Stimulated activated CD4-positive, alpha-beta T cell treated with anti-CD3 and anti-CD28 coated beads, Interleukin-12 subunit alpha, Interleukin-12 subunit beta, amount 100 ng/mL, for 4 hours (primary cell): ENCODE results near the gene PDE10A.

ENCODE experiments used
- DNase-seq: peaks from one replicate; pipeline ENCODE4 v3.0.0-alpha.2; 2020

The PDE10A gene

DNA sequence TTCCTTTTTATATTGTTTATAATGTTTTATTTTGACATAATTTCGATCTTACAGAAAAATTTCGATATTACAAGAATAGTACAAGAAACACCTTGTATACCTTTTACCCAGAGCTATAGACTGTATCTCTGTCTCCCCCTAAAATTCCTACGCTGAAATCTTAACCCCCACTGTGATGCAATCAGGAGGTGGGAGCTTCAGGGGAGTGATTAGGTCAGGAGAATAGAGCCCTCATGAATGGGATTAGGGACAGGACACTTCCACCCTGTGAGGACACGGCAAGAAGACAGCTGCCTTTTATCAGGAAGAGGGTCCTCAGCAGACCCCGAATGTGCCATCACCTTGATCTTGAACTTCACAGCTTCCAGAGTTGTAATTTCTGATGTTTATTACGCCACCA lies 204.9 kb downstream of the PDE10A start:
- no peak for DNase-seq

DNA sequence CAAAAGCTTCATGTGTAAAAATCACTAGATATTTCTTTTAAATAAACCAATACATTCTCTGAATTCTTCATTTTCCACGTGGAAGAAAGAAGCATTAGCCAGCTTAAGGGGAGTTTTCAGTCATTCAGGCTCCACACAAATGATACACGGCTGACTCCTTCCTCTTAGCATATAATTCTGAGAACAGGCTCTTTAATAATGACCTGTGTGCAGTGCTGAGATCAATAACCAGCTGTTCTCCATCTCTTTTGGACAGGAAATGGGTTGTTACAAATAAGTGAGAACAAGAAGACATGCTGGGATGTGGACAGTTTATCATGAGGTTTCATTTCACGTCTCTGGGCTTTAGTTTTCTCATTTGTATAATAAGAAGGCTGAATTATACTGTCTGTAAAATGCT lies 206.8 kb downstream of the PDE10A start:
- no peak for DNase-seq

DNA sequence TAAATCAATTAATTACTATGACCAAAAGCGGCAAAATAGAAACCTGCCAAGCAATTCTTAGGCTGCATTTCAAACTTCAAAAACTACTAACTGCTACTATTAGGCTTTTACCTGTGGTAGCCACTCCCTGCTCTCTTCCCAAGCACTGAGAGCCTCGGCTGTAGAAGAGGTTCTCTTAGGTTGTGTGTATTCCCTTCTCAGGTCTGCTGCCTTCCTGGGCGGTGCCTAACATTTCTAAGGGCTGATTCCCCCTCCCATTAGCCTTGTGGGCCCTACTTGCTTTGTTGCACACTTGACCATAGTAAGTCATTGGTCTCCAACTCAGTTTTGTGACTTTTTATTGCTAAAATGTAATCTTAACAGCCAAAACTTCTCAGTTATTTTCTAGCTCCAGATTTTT lies 207.6 kb downstream of the PDE10A start:
- DNase-seq: no peak

DNA sequence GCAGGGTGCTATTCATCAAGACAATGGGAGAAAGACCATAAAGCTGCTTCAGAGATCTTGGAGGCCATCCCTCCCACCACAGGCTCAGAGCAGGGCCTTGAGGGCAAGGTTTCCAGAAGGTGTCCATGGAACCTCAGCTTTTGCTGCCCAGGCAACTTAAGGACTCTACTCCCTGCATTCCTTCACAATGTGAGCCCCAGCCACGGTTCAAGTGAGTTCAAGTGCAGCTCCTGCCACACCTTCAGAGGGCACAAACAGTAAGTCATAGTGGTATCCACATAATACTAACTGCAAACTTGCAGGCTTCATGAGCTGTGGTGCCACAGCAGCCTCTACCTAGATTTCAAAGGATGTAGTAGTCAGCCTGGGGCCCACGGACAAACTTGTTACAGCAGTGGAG lies 209.6 kb downstream of the PDE10A start:
- no peak for DNase-seq

DNA sequence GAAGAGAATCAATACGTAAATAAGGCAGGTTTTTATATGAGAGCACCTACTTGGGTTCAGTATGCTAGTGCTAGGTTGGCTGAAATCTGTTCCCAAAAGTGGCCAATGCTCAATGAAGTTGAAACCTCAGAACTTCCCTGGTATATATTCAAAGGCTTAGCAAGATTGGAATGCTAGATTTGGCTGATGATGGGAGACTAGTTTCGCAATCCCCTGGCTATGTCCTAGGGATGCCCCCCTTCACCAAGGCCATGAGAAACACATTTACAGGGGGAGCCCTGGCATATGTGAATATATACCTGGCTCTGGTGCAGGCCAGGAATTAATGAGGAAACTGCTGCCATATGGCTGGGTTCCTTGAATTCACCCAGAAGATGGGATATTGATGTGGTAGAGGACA lies 211.2 kb downstream of the PDE10A start:
- no peak for DNase-seq

DNA sequence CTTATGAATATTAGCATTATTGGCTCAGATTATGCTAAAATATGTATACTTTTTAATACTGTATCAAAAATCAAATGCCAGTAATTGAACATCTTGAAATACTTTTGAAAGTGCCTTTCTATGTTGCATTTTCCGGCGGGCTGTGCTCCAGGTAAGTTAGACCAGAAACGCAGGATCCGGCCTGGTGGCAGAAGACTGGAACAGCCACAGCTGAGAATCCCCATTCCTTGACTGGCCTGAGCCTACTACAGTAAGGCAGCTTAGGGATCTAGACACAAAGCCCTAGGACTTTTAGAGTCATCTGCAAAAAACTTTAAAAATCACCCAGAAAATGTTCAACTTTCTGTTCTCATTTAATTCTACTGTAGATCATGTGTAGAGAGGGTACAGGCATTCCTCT lies 214.8 kb downstream of the PDE10A start:
- DNase-seq: no peak

DNA sequence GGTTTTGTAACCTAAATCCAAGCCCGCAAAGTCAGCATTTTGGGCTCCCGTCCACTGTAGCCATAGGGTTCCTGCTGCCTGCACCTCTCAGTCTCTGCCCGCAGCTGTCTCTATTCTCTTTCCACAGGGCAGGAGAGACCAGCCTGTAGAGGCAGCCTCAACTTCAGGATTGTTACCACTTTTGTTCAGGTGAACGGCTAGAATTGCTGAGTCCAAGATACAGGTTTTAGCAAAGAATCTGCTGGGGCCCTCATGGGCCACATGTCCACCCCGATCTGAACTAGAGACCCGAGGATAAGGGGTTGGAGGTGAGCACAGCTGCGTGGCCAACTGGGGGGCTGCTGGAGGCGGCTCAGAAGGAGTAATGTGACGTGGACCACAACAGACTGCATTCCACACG lies 215.9 kb downstream of the PDE10A start:
- no peak for DNase-seq

DNA sequence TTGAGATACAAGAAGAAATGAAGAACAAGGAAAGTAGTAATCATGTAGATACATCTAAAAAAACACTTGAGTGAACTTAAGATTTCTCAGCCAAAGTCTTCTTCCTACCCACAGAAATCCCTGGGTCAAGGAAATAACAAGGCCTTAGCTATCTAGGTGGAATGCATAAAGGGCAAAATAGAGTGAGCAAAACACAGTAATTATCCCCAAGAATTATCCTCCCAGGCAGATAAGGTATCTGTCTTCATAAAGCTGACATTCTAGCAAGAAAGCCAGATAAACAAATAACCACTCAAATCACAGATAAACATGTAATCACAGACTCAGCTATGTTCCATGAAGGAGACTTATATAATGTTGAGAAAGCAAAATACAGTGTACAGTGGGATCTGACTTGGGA lies 216.7 kb downstream of the PDE10A start:
- no peak for DNase-seq

DNA sequence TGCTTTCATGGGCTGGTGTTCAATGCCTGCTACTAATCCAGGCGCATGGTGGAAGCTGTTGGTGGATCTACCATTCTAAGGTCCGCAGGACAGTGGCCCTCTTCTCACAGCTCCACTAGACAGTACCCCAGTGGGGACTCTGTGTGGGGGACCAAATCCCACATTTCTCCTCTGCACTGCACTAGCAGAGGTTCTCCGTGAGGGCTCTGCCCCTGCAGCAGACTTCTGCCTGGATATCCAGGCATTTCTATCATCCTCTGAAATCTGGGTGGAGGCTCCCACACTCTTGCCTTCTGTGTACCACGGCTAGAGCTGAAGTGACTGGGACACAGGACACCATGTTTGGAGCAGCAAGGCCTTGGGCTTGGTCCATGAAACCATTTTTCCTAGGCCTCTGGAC lies 219.6 kb downstream of the PDE10A start:
- DNase-seq: no peak

DNA sequence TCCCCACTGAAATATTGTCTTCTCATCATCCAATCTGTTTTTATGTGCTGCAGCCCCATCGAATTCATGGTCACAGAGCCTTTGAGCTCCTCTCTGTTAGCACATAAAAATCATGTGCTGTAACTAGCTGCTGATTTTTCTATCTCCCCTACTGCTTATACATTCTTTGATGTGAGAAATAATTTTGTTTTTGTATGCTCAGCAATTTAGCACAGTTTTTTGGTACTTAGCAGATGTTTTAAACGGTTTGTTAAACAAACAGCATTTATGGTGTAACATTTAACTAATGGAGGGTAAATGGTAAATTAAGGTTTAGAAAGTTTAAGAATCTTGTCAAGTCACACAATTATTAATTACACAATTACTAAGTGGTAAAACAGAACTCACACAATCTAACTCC lies 221.9 kb downstream of the PDE10A start:
- DNase-seq: no peak

DNA sequence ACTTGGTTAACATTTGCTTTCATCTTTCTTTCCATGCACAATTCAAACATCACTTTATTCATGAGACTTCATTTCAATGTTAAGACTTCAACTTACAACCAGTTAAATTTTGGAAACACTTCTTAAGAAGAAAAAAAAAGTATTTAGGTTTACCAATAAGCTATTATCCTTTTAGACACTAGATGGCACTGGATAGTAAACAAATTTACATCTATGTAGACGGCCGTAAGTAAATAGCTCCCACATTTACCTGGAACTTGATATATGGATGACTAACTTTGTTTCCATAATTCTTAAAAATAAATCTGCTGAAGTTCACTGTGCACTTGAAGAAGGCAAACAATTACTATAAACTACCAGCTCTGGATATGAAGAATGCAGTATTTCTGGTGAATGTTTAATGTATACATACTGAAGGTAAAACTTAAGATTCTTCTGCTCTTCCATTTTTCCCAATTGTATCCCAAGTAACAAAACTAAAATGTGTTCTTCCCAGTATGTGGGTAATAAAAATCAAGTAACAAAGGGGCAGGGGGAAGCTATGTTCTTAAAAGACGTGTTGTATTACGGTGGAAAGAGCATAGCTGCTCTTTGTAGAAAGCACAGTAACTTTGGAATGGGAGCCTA lies 223.0 kb downstream of the PDE10A start:
- no peak for DNase-seq

DNA sequence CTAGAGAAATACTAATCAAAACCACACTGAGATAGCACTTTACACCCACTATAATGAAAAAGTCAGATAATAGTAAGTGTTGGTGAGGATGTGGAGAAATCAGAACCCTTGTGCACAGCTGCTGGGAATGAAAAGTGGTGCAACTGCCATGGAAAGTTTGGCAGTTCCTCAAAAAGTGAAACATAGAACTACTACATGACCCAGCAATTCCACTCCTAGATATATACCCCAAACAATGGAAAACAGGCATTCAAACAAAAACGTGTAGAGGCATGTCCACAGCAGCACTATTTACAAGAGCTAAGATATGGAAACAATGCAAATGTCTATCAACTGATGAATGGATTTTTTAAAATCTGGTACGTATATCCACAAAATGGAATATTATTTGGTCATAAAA lies 236.1 kb downstream of the PDE10A start:
- no peak for DNase-seq

DNA sequence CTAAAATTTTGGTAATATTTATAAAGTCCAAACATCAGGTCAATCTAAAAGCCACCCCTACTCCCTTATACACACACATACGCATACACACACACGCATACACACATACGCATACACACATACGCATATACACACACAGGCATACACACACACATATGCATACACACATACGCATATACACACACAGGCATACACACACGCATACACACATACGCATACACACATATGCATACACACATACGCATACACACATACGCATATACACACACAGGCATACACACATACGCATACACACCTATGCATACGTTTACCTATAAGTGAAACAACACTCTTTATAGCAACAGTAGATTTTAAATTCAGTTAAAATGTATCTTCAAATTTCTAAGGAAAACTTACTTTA lies 240.8 kb downstream of the PDE10A start:
- DNase-seq: no peak

DNA sequence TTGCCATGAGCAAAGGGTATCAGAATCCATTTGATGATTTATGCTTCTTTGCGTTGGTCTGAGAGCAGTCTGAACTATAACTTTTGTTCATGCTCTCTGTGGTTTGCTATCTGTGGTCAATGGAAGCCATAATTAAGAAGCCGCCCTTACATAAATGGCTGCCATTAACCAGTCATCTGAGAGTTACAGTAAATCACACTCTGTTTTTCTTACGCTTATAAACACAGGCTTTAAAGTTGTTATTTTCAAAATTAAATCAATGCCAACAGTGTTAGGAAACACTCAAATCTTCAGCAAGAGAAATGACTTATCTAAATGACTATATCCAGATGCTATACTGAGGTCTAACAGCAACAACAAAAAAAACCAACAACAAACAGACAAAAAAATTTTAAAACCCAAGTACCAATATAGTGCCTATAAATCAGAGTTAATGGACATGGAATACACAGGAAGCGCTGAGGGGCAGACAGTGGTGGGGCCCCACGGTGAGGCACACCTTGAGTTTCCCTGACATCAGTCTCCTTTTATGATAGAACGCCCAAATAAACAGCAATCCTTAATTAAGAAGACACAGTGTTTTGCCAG lies 245.7 kb downstream of the PDE10A start:
- DNase-seq: no peak

DNA sequence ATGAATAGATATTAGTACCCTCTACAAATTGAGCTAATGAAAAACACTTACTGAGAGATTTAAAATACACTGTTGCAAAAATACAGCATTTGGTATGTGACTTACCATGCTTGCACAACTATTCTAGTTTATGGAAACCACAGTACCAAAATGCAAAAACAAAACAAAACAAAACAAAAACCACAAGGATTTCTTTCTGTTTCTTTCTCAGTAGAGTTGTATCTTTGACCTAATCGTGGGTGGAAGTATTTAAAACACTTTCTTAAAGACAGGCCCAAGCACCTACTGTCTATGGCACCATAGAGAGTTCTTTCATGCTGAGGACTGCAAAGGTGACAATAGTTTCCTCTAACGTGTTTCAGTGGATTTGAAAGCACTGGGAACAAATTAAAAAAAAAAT lies 258.3 kb downstream of the PDE10A start:
- DNase-seq: no peak

DNA sequence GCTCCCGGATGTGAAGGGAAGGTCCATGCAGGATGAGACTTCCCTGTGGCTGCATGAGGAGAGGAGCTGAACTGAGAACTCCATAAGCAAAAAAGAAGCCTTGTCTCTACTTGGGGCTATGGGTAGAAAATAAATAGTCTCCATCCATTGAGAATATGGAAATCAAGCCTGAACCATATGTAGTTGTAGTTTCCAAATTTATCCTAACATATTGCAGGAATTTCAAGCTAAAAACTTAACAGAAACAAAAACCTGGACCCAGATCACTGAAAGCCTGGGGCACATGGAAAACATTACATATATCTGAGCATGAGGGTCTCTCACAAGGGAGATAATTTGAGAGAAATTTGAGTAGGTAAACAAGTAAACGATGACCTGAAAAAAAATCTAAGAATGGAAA lies 258.7 kb downstream of the PDE10A start:
- DNase-seq: no peak

DNA sequence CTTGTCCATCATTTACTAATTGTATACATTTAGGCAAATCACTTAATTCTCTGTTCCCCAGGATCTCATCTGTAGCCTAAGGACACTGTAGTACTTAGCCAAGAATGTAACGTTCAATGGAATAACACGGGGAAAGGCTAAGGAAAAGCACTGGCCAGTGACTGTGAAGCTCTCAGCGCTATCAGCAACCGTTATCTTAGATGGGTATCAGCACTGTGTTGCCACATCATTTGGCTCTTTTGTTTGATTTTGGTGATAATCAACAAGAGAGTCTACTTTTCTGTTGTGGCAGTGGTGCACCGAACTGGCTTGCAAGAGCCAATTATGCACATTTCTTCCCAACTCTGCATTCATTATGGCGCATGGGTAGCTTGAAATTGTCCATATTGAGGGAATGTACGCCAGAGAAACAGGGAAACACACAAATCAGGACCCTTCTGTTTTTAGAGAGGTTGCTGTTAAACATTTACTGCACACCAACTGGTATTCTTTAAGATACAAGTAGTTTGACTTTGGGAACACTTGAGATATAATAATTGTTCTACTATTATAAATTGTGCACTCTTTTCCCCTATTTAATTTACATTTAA lies 259.9 kb downstream of the PDE10A start:
- DNase-seq: no peak

DNA sequence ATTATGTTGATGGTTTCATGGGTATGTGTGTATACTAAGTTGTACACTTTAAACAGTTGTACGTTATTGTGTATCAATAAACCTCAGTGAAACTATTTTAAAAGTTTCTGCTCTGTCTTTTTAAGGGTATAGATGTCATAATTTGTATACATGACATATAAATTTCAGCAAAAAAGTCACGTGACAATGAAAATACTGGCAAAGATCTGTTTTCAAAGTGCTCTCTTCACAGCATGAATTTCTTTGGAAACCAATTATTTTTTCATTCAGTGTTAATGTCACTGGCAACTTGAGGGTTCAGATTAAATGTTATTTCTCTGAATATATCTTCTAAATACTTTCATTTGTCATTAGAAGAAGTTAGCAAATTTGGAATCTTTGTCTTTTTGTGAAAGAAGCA lies 261.9 kb downstream of the PDE10A start:
- no peak for DNase-seq

DNA sequence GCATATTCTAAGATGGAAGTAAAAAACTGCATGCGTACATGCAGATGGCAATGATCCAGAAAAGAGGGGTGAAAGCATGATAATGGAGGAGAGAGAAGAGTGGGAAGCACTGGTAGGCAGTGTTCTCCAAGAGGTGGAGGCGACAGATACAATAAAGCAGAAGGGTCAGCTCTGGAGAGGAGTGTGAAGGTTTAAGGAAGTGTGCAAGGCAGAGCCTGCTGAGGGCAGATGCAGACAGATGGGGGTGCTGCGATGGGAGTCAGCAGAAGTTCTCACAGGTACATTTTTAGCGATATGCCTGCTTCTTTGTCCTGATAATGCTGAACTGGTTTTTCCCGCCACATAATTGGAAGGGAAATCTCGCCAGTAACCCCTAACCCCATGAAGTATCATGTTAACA lies 272.6 kb downstream of the PDE10A start:
- no peak for DNase-seq

DNA sequence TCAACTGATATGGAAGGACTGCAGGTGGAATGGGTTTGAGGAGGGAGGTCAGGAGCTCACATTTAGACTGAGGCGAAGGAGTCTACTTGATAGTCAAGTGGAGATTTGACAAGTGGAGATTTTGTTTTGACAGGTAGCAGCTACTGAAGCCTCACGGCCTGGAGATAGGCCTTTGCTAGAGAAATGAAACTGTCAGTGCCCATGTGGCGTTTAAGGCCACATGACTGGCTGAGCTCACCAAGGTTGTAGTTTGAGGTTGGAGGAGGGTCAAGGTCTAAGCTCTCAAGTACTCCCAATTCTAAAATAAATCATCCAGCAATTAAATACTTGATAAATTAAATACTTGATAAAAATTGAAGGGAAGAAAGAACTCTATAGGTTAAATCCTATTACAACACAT lies 273.5 kb downstream of the PDE10A start:
- DNase-seq: no peak

DNA sequence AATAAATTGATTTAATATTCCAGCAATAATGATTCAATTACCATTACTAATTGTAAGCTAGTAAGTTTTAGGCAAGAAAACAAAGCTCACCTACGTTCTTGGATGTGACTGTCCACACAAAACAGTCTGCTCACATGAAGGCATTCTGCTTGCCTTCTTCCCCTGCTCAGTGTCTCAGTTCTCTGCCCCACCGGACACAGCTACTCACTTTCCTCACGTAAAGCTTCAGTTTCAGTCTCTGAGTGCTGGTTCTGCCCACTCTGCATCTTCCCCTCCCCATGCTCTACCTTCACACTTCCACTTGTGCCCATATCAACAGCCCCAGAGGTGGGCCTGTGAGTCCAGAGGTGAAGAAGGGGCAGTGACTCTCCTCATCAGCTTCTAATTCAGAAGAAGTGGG lies 279.7 kb downstream of the PDE10A start:
- no peak for DNase-seq

DNA sequence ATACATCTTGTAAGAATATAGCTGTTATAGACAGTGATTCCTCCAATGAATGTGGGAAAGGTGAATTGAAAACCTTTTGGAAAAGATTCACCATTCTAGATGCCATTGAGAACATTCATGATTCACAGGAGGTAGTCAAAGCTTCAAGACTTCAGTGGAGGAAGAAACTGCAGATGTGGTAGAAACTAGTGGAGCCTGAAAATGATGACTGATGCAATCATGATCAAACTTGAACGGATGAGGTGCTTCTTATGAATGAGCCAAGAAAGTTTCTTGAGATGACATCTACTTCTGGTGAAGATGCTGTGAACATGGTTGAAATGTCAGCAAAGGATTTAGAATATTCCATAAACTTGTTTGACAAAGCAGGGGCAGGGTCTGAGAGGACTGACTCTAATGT lies 286.9 kb downstream of the PDE10A start:
- no peak for DNase-seq

DNA sequence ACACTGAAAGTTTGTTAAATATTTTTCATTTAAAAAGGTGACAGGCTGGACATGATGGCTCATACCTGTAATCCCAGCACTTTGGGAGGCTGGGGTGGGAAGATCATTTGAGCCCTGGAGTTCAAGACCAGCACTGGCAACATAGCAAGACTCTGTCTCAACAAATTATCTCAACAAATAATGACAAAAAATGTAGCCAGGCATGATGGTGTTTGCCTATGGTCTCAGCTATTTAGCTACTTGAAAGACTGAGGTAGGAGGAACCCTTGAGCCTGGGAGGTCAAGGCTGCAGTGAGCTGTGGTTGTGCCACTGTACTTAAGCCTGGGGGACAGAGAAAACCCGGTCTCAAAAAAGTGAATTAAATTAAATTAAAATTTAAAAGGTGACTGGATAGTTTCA lies 297.7 kb downstream of the PDE10A start:
- no peak for DNase-seq

DNA sequence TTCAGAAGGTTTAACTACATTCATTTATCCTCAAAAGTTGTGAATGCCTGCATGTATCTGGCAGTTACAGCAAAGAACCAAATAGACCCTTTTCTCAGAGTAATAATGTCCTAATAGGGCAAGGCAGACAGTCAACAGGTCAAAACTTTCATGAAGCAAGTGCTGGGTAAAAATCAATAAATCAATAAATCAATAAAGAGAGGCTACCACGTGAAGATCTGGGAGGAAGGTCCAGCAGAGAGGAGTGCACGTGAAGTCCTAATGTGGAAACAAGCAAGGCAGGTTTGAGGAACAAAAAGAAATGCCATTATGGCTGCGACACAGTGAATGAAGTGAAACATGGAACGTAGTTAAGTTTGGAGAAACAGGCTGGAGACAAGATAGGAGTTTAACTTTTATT lies 317.3 kb downstream of the PDE10A start:
- no peak for DNase-seq

DNA sequence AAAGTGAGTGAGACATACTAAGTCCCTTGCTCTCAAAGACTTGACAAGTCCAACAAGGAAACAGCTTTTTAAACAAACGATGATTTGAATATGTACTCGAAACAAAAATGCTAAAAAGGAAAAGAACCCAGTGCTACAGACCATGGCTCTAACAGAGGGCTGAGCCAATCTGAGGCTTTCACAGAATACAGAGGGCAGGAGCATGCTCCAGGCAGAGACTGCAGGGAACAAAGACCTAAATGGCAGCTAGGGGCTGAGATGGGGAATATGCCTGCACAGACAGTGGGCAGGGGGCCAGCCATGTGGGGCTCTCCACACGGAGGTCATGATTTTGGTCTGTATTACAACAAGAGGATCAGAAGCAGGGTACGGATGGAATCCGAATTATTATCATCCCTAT lies 322.5 kb downstream of the PDE10A start:
- no peak for DNase-seq
